ENCODE data around the gene NEIL1.

GRCh38 chr15:75352186-75353080 is 5.6 kb downstream of the NEIL1 start:
- TF ChIP-seq MLX (CRISPR knock-in tag; IDR thresholded peaks at IDR 0.05), result no peak
- no peak for TF ChIP-seq ATF2 (CRISPR knock-in tag; IDR thresholded peaks at IDR 0.05; ENCODE audit: borderline replicate concordance, low read depth)
